ENCODE results near the gene BRCA2.
A peak's percentile ranks its signal among the peaks of the same experiment; 100 is the strongest.

Gene BRCA2

GRCh38 chr13:32390484-32390883 lies 75.2 kb downstream of the BRCA2 start:
- no peak for DNase-seq

- DNase-seq: no peak
Measured at GRCh38 chr13:32391101-32391619, 75.9 kb downstream of the BRCA2 start.

- DNase-seq: no peak
Measured at GRCh38 chr13:32403108-32403507, 87.8 kb downstream of the BRCA2 start.

GRCh38 chr13:32407854-32408253 lies 92.5 kb downstream of the BRCA2 start:
- DNase-seq: no peak

GRCh38 chr13:32408296-32409000 lies 93.1 kb downstream of the BRCA2 start:
- no peak for DNase-seq

- peak; percentile 6 for DNase-seq
Measured at GRCh38 chr13:32409001-32409313, 93.6 kb downstream of the BRCA2 start.

GRCh38 chr13:32409561-32410421 lies 94.5 kb downstream of the BRCA2 start:
- no peak for DNase-seq

- no peak for DNase-seq
Measured at GRCh38 chr13:32413284-32413683, 98.0 kb downstream of the BRCA2 start.

GRCh38 chr13:32414580-32414979 lies 99.3 kb downstream of the BRCA2 start:
- DNase-seq: no peak

GRCh38 chr13:32415019-32415418 lies 99.7 kb downstream of the BRCA2 start:
- no peak for DNase-seq

GRCh38 chr13:32417995-32418394 lies 102.7 kb downstream of the BRCA2 start:
- DNase-seq: no peak

GRCh38 chr13:32419862-32420261 lies 104.6 kb downstream of the BRCA2 start:
- DNase-seq: no peak

GRCh38 chr13:32423592-32423991 lies 108.3 kb downstream of the BRCA2 start:
- no peak for DNase-seq

- DNase-seq: no peak
Measured at GRCh38 chr13:32425158-32425557, 109.8 kb downstream of the BRCA2 start.

- DNase-seq: no peak
Measured at GRCh38 chr13:32426191-32426989, 111.1 kb downstream of the BRCA2 start.

- DNase-seq: no peak
Measured at GRCh38 chr13:32426990-32427851, 111.9 kb downstream of the BRCA2 start.

- DNase-seq: peak; percentile 30
Measured at GRCh38 chr13:32427852-32428580, 112.7 kb downstream of the BRCA2 start, which contains the start of gene N4BP2L1. N4BP2L1 (minus strand) TSS chr13:32428130; CDS start chr13:32428082, 48 bp downstream.

GRCh38 chr13:32428581-32429432 lies 113.5 kb downstream of the BRCA2 start:
- DNase-seq: no peak

GRCh38 chr13:32429433-32429909 lies 114.2 kb downstream of the BRCA2 start:
- no peak for DNase-seq

GRCh38 chr13:32430018-32430747 lies 114.9 kb downstream of the BRCA2 start:
- DNase-seq: no peak

Data from NCI-H510A (cell line).